HG03159 (cell line): Measurements from ENCODE around the gene MDH2.
"Not testable (repeated sequence)": the region's sequence is repeated elsewhere in the genome, so short reads cannot be mapped to it uniquely, and the experiment has no call there.

ENCODE experiments used
- ATAC-seq: cut with Tn5 transposase; IDR thresholded peaks from one replicate; pipeline ENCODE4 v1.9.1; 2021; ENCODE audit warnings: mild to moderate bottlenecking, moderate library complexity; ENCODE audit not compliant: unreplicated experiment

MDH2 gene

DNA sequence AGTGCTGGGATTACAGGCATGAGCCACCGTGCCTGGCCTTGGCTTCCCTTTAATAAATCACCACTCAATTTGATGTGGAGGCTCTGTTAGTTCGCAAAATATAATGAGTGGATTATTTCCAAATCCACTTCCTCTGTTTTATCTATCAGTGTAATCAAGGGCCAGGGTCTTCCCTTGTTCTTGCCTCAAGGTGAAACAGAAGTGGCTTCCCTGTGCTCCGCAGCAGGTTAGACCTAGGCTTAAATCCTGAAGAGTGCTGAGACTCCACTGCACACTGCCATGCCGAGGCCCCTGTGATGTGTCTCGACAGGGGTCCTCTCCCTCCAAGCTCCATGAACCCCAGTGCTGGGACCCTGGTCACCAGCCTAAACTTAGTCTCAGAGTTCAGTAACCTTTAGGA, 59.0 kb downstream of the MDH2 start:
- no peak for ATAC-seq

DNA sequence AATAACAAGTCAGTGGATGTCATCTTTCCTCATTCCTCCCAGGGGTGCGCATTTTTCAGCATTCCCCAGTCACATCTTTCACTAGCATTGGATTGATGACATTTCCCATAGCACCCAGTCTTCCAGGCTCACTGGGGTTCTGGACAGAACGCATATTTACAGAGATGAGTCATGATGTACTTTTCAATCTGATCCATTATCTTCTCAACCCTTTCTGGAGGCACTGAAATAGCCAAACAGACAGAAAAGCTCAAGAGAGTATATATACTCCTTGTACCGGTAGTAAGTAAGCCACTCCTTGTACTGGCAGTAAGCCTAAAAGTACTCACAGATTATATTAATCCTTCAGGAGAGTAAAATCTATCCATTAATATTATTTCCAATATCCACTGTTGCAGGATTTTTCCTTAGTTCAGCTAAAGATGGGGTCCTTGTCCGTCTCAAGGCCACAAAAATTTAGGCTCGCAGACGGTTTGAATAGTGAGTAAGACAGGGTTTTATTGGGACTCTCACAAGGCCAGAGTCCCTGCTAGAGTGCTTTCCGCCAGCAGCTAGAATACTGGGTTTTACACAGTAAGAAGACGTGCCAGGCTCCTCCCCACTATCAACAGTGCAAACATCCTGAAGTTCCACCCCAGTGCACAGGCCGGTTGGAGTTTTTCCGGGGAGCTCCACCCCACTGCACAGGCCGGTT, 60.8 kb downstream of the MDH2 start:
- ATAC-seq = no peak

DNA sequence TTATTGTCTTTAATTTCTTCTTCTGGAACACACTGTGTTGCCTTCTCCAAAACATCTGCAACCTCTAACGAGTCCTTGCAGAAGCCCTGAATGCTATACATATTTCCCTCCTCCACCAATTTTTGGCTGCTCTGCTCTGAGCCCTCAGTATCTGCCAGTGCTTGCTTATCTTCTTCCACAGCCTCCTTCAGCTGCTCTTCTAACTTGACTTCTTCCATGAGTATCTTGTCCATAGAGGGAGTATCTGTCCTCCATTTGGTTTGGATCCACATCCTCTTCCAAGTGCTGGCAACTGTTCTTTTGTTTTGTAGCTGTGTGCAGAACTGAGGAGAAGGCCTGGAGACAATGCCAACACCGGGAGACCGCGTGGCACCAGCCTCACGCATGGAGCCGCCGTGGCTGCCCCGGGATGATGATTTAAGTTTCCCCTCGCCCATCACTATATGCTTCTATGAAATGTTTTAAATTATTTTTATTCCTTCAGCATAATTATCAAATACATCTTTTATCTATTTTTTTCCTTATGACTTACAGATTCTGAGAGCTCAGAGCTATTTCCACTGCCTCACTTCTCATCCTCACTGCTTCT, 65.2 kb downstream of the MDH2 start:
- not testable (repeated sequence) for ATAC-seq

DNA sequence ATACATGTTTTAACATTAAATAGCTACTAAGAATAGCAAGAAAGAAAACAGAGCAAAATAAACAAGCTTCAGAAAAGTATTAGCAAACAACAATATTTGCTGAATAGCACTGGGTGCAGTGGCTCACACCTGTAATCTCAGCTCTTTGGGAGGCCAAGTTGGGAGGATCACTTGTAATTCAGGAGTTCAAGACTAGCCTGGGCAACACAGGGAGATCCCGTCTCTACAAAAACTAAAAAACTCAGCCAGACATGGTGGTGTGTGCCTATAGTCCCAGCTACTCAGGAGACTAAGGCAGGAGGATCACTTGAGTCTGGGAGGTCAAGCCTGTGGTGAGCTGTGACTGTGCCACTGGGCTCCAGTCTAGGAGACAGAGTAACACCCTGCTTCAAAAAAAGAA, 66.8 kb downstream of the MDH2 start:
- not testable (repeated sequence) for ATAC-seq
